OCI-LY7 (cell line): Measurements from ENCODE around the gene WNT9B. TPM values are rescaled to one million over a fixed set of nuclear protein-coding genes. Genes with fewer than 3 reads are reported as not detected.

ENCODE experiments used
- BruUV-seq: library from RNA; stranded (reverse); fragments of 400-500 nt; replicated peaks from 2 replicates; lab custom pipeline; 2021; lab: Mats Ljungman, UMichigan
- CTCF ChIA-PET: fragments of 300-600 bp; sonication (Branson Sonifier 250); formaldehyde crosslinking; loops from one replicate; lab custom pipeline; 2022; ENCODE audit warnings: antibody characterized with exemption; ENCODE audit not compliant: unreplicated experiment; lab: Charles Lee
- POLR2A ChIA-PET: fragments of 300-600 bp; sonication (Branson Sonifier 250); formaldehyde crosslinking; loops from one replicate; lab custom pipeline; 2022; ENCODE audit warnings: antibody characterized with exemption; lab: Charles Lee
- DNase-seq: peaks from one replicate; pipeline ENCODE4 v3.0.0-alpha.2; 2015; ENCODE audit warnings: low spot score
- H2AFZ ChIP-seq: fragments of 200-600 bp; sonication (generic), shearing (Covaris generic); 2 replicates; pipeline ENCODE4 v1.6.1; 2014; ENCODE audit warnings: mild to moderate bottlenecking, antibody characterized with exemption, low read length, moderate library complexity
- H3K27ac ChIP-seq: fragments of 200-600 bp; sonication (generic); 2 replicates; pipeline ENCODE4 v1.5.1; 2014; ENCODE audit warnings: mixed run types, low read depth, mild to moderate bottlenecking, moderate library complexity, low read length, inconsistent platforms; ENCODE audit not compliant: poor library complexity, severe bottlenecking
- H3K36me3 ChIP-seq: fragments of 200-600 bp; sonication (generic); 2 replicates; pipeline ENCODE4 v1.6.1; 2014; ENCODE audit warnings: mild to moderate bottlenecking, antibody characterized with exemption, low read length, moderate library complexity, mixed read lengths; ENCODE audit not compliant: insufficient read depth
- H3K4me1 ChIP-seq: fragments of 200-600 bp; sonication (generic); 2 replicates; pipeline ENCODE4 v1.5.1; 2014; ENCODE audit warnings: mild to moderate bottlenecking, low read length; ENCODE audit not compliant: insufficient read depth, poor library complexity, severe bottlenecking
- H3K4me2 ChIP-seq: fragments of 200-600 bp; sonication (generic); 2 replicates; pipeline ENCODE4 v1.6.1; 2014; ENCODE audit warnings: mild to moderate bottlenecking, low read length
- H3K4me3 ChIP-seq: fragments of 200-600 bp; sonication (generic); 2 replicates; pipeline ENCODE4 v1.5.1; 2014; ENCODE audit warnings: mild to moderate bottlenecking, low read depth, low read length; ENCODE audit not compliant: poor library complexity, severe bottlenecking
- H3K79me2 ChIP-seq: fragments of 200-600 bp; sonication (generic); 2 replicates; pipeline ENCODE4 v1.6.1; 2016; ENCODE audit warnings: low read depth, mild to moderate bottlenecking, low read length, moderate library complexity, mixed read lengths; ENCODE audit not compliant: insufficient read depth
- H3K9me2 ChIP-seq: fragments of 200-600 bp; sonication (generic); 2 replicates; pipeline ENCODE4 v1.6.1; 2016; ENCODE audit warnings: mild to moderate bottlenecking, low read length, mixed read lengths; ENCODE audit not compliant: insufficient read depth
- H3K9me3 ChIP-seq: fragments of 200-600 bp; sonication (generic); 2 replicates; pipeline ENCODE4 v1.6.1; 2014; ENCODE audit warnings: mild to moderate bottlenecking, mixed run types, low read length, mixed read lengths
- H4K20me1 ChIP-seq: fragments of 200-600 bp; sonication (generic); 2 replicates; pipeline ENCODE4 v1.6.1; 2014; ENCODE audit warnings: mild to moderate bottlenecking, antibody characterized with exemption, low read length, moderate library complexity, mixed read lengths; ENCODE audit not compliant: insufficient read depth
- CTCF ChIP-seq: fragments of 200-600 bp; sonication (generic); conservative IDR thresholded peaks from 2 replicates; pipeline ENCODE4 v1.5.1; 2014; ENCODE audit warnings: mild to moderate bottlenecking, antibody characterized with exemption, low read length, moderate library complexity, mixed read lengths
- EZH2phosphoT487 ChIP-seq: fragments of 200-600 bp; sonication (generic); IDR thresholded peaks from 2 replicates; pipeline ENCODE4 v1.6.1; 2018; ENCODE audit warnings: low read depth, borderline replicate concordance, mild to moderate bottlenecking, mixed run types, antibody characterized with exemption, low read length, moderate library complexity, mixed read lengths
- intact Hi-C: fragments of 100-400 bp; cut with micrococcal nuclease; formaldehyde crosslinking; loops from one replicate; pipeline ENCODE4 v1.10.0; 2022; ENCODE audit not compliant: unreplicated experiment
- total RNA-seq, 2 experiments: library from RNA; depleted of rRNA in 1 of 2; stranded (reverse); fragments of >200 nt in 1 of 2; shearing (Covaris generic) in 1 of 2; gene quantifications; 2 replicates each; pipeline ENCODE4 v1.2.3, GENCODE V29; 2014 to 2022

The WNT9B gene
- total RNA-seq, 2 experiments from 2014 or later, result not detected

DNA sequence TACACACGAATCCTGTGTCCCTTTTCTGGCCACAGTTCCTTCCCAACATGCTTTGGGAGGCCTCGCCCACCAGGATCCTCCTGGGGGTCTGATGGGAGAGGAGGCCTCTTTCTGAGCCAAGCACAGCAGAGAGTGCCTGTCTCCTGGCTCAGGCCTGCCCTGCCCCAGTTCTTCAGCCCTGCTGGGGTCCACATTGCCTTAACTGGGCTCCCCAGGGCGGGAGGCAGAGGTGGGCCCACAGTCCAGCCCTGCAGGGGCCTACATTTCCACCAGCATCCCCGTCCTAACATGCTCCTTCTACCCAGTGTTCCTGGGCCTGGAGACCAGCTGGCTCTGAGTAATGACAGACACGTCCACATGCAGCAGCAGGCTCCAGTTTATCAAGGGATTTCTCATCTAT is 29.6 kb downstream of the WNT9B start:
- BruUV-seq, result no TSS peak
- Histone ChIP-seq H3K9me2 (no peaks in the 10 kb centered on the region), H3K79me2 (no peaks in the 10 kb centered on the region), H4K20me1 (no peaks in the 10 kb centered on the region), H3K4me2 (no peak overlapping the region), H2AFZ (no peak overlapping the region), H3K27ac (no peak overlapping the region), H3K4me3 (no peak overlapping the region), H3K4me1 (peaks cover 9% of the 10 kb centered on the region), H3K9me3 (no peaks in the 10 kb centered on the region), H3K36me3 (no peaks in the 10 kb centered on the region)
- CTCF ChIA-PET, result no interaction called here
- TF ChIP-seq CTCF, result no peak
- TF ChIP-seq EZH2phosphoT487, result no peak
- intact Hi-C loops, result no loop called here
- no peak for DNase-seq
- POLR2A ChIA-PET, result no interaction called here

GRCh38 chr17:46882666-46883065 is 31.3 kb downstream of the WNT9B start:
- no peak overlapping the region for H2AFZ ChIP-seq
- CTCF ChIA-PET, result no interaction called here
- no peak overlapping the region for H3K4me3 ChIP-seq
- intact Hi-C loops, result no loop called here
- H4K20me1 ChIP-seq, result no peaks in the 10 kb centered on the region
- no peaks in the 10 kb centered on the region for H3K79me2 ChIP-seq
- H3K4me2 ChIP-seq, result no peak overlapping the region
- no peak for DNase-seq
- TF ChIP-seq CTCF (no peak), EZH2phosphoT487 (no peak)
- H3K9me3 ChIP-seq, result no peaks in the 10 kb centered on the region
- H3K27ac ChIP-seq, result no peak overlapping the region
- no peaks in the 10 kb centered on the region for H3K9me2 ChIP-seq
- BruUV-seq, result no TSS peak
- H3K4me1 ChIP-seq, result peaks cover 2% of the 10 kb centered on the region
- POLR2A ChIA-PET, result no interaction called here
- no peaks in the 10 kb centered on the region for H3K36me3 ChIP-seq

DNA sequence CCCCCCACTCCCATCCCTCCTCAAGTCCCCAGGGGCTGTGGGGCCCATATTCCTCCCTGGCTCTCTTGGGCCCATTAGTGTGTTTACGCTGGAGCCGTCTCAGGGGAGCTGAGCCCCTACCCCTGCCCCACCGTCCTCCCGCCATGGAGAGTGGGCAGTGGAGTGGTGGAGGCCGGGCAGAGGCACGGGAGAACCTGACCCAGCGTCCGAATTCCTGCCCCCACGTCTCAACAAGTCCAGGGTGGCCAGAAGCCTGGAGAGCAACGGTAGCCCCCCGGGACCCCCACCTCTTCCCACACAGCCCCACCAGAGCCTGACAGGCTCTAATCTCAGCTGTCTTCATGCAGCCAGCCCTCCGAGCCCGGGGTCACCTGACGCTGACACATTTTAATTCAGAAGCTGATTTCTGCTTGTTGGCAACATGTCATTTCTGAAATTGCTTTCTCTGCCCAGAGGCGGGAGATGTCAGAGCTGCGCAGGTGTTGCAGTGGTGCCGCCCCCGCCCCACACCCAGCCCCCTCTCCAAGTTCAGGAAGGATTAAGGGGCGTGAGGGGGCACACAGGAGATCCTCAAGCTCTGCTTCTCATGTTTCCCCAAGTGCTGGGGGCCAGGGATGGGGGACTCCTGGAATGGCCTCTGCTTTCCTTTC is 32.6 kb downstream of the WNT9B start:
- Histone ChIP-seq H4K20me1 (no peaks in the 10 kb centered on the region), H3K4me1 (no peaks in the 10 kb centered on the region), H3K36me3 (no peaks in the 10 kb centered on the region), H3K9me3 (no peaks in the 10 kb centered on the region), H3K9me2 (no peaks in the 10 kb centered on the region), H3K4me3 (no peak overlapping the region), H3K4me2 (no peak overlapping the region), H3K27ac (no peak overlapping the region), H2AFZ (no peak overlapping the region), H3K79me2 (no peaks in the 10 kb centered on the region)
- intact Hi-C loops, result no loop called here
- TF ChIP-seq CTCF (no peak), EZH2phosphoT487 (no peak)
- POLR2A ChIA-PET, result no interaction called here
- DNase-seq, result no peak
- CTCF ChIA-PET, result no interaction called here
- no TSS peak for BruUV-seq
